ENCODE measurements around the gene ADGRD2.

ADGRD2 gene

GRCh38 chr9:124500028-124500795, 50.0 kb downstream of the ADGRD2 start:
- DNase-seq: no peak

- no peak for DNase-seq
Measured at GRCh38 chr9:124500796-124501611, 50.8 kb downstream of the ADGRD2 start.

- no peak for DNase-seq
Measured at GRCh38 chr9:124501771-124502320, 51.6 kb downstream of the ADGRD2 start.

- no peak for DNase-seq
Measured at GRCh38 chr9:124502711-124503702, 52.8 kb downstream of the ADGRD2 start.

GRCh38 chr9:124503713-124504529, 53.7 kb downstream of the ADGRD2 start:
- no peak for DNase-seq

GRCh38 chr9:124504530-124505005, 54.3 kb downstream of the ADGRD2 start:
- DNase-seq: no peak

- no peak for DNase-seq
Measured at GRCh38 chr9:124505006-124505900, 55.0 kb downstream of the ADGRD2 start.

- no peak for DNase-seq
Measured at GRCh38 chr9:124505901-124506346, 55.7 kb downstream of the ADGRD2 start.

- DNase-seq: no peak
Measured at GRCh38 chr9:124506433-124506832, 56.2 kb downstream of the ADGRD2 start.

- DNase-seq: no peak
Measured at GRCh38 chr9:124506931-124507879, 57.0 kb downstream of the ADGRD2 start, which contains the start of gene NR5A1. Gene NR5A1, minus strand, starts transcription at chr9:124507399. Its CDS starts 4,004 bp downstream, at chr9:124503395.

GRCh38 chr9:124507880-124508423, 57.7 kb downstream of the ADGRD2 start:
- no peak for DNase-seq

GRCh38 chr9:124510650-124511425, 60.6 kb downstream of the ADGRD2 start:
- DNase-seq: no peak

GRCh38 chr9:124511426-124511840, 61.2 kb downstream of the ADGRD2 start:
- DNase-seq: no peak

GRCh38 chr9:124511891-124512805, 61.9 kb downstream of the ADGRD2 start:
- DNase-seq: no peak

GRCh38 chr9:124512806-124513204, 62.6 kb downstream of the ADGRD2 start:
- DNase-seq: no peak

GRCh38 chr9:124513376-124513994, 63.2 kb downstream of the ADGRD2 start:
- no peak for DNase-seq

Data from activated gamma-delta T cell treated with Interleukin-2 at 50 U/mL for 16 hours (primary cell).